Measurements from ENCODE around the gene RGS2.

RGS2 gene

GRCh38 chr1:192766009-192766625 lies 42.7 kb upstream of the RGS2 start:
- Histone ChIP-seq H3K4me3 (no peak overlapping the region), H3K27ac (no peak overlapping the region)
- DNase-seq (ENCODE audit: low spot score), result no peak
- TF ChIP-seq, protein P1, sequence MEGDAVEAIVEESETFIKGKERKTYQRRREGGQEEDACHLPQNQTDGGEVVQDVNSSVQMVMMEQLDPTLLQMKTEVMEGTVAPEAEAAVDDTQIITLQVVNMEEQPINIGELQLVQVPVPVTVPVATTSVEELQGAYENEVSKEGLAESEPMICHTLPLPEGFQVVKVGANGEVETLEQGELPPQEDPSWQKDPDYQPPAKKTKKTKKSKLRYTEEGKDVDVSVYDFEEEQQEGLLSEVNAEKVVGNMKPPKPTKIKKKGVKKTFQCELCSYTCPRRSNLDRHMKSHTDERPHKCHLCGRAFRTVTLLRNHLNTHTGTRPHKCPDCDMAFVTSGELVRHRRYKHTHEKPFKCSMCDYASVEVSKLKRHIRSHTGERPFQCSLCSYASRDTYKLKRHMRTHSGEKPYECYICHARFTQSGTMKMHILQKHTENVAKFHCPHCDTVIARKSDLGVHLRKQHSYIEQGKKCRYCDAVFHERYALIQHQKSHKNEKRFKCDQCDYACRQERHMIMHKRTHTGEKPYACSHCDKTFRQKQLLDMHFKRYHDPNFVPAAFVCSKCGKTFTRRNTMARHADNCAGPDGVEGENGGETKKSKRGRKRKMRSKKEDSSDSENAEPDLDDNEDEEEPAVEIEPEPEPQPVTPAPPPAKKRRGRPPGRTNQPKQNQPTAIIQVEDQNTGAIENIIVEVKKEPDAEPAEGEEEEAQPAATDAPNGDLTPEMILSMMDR (IDR thresholded peaks at IDR 0.05), result no peak

DNA sequence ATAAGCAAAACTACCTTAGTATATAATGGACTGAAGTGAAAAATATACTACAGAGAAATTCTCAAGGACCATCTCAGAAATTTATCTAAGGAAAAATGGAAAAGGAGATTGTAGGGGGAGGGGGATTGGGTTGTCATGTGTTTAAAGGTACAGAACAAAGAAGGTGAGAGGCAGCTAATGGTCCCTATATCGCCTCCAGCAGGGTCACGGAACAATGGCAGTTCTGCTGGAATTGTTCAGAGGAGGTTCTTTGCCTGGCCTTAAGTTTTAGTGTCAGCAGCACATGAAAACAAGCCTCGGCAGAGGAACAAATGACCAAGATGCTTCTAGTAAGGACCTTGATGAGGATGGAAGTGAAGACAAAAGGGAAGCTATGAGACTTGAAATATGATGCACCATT lies 42.0 kb upstream of the RGS2 start:
- Histone ChIP-seq H3K4me3 (no peak overlapping the region), H3K27ac (no peak overlapping the region)
- TF ChIP-seq, protein P1 (IDR thresholded peaks at IDR 0.05), result no peak
- DNase-seq (ENCODE audit: low spot score), result no peak

DNA sequence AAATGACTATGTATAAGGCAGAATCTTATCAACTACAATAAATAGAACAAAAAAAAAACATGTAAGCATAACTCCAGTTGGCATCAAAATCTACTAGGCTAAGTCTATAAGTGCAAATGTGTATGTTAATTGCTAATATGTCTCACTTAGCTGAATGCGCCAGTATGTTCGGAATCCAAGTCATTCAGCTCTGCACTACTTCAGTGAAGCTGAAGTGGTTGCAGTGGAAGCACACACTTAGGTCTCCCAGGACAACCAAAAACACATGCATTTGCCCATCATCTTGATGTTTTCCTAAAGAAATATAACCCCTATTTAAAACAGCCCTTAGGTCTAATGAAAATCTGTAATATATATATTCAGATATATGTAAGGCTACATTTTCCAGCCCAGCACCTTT lies 41.0 kb upstream of the RGS2 start:
- Histone ChIP-seq H3K4me3 (no peak overlapping the region), H3K27ac (no peak overlapping the region)
- TF ChIP-seq, protein P1 (IDR thresholded peaks at IDR 0.05), result no peak
- DNase-seq (ENCODE audit: low spot score), result no peak

GRCh38 chr1:192768463-192768862 lies 40.4 kb upstream of the RGS2 start:
- no peak overlapping the region for H3K27ac ChIP-seq
- TF ChIP-seq, protein P1 (IDR thresholded peaks at IDR 0.05), result no peak
- no peak overlapping the region for H3K4me3 ChIP-seq
- DNase-seq (ENCODE audit: low spot score), result no peak

- Histone ChIP-seq H3K4me3 (no peak overlapping the region), H3K27ac (no peak overlapping the region)
- DNase-seq (ENCODE audit: low spot score), result no peak
- TF ChIP-seq, protein P1 (IDR thresholded peaks at IDR 0.05), result no peak
These were observed 37.5 kb upstream of the RGS2 start for GRCh38 chr1:192771341-192771740.

DNA sequence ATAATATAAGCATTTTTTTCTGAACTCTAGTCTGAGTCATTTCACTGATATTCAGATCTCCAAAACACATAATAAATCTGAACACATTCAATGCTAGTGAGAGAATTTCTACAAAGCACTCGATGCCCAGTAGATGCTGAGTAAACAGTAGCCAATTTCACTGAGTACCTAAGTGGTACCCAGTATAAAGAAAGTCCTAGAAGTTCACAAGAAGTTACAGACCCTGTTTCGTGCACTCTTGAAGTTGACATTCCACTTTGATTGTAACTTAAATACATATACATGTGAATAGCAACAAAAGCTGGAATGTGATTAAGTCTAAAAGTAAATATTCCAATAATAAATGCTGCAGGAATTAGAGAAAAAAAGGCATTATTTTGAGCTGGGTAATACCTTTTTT lies 33.2 kb upstream of the RGS2 start:
- DNase-seq (ENCODE audit: low spot score), result no peak
- TF ChIP-seq, protein P1 (IDR thresholded peaks at IDR 0.05), result no peak
- H3K4me3 ChIP-seq, result no peak overlapping the region
- no peak overlapping the region for H3K27ac ChIP-seq

DNA sequence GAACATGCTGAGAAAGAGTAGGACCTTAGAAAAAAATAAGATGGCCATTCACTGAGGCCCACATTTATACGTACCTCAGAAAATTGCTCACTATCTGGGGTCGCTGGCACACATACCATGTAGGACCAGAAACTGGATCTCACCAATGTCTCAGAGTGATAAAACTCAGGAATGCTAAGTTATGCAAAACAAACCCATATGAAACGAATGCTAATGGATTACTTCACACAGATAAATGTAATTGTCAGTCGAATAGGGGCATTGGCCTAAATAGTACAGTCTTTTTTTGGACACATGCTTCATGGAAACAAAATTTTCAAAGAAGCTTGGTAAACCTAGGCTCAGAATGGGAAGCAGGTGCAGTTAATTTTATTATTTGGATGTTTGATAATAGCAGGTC lies 32.6 kb upstream of the RGS2 start:
- DNase-seq (ENCODE audit: low spot score), result no peak
- TF ChIP-seq, protein P1 (IDR thresholded peaks at IDR 0.05), result no peak
- H3K27ac ChIP-seq, result no peak overlapping the region
- H3K4me3 ChIP-seq, result no peak overlapping the region

Measured in coronary artery (tissue), 2 donors.